Suprapubic skin (tissue), 4 donors: ENCODE data around the gene TAS1R1. TPM values are rescaled to one million over a fixed set of nuclear protein-coding genes. Genes with fewer than 3 reads are reported as not detected.

ENCODE experiments used
- DNase-seq, 2 donors: peaks; one replicate each; pipeline ENCODE4 v3.0.0-alpha.2; 2019; ENCODE audit warnings: low spot score in 2 of 2
- H3K27ac ChIP-seq: fragments of 200-600 bp; sonication (generic); one replicate; pipeline ENCODE4 v1.5.1; 2019
- H3K27me3 ChIP-seq: fragments of 200-600 bp; sonication (generic); one replicate; pipeline ENCODE4 v1.5.1; 2019
- H3K36me3 ChIP-seq: fragments of 200-600 bp; sonication (generic); one replicate; pipeline ENCODE4 v1.5.1; 2019
- H3K4me1 ChIP-seq: fragments of 200-600 bp; sonication (generic); one replicate; pipeline ENCODE4 v1.5.1; 2019
- H3K4me3 ChIP-seq: fragments of 200-600 bp; sonication (generic); one replicate; pipeline ENCODE4 v1.5.1; 2019; ENCODE audit warnings: mild to moderate bottlenecking
- H3K9me3 ChIP-seq: fragments of 200-600 bp; sonication (generic); one replicate; pipeline ENCODE4 v1.5.1; 2019
- EP300 ChIP-seq: sonication (generic); formaldehyde crosslinking; IDR thresholded peaks from one replicate; pipeline ENCODE4 v1.6.1; 2017; ENCODE audit warnings: antibody characterized with exemption
- POLR2A ChIP-seq, 2 donors: fragments of 450-650 bp; IDR thresholded peaks; one replicate each; pipeline ENCODE4 v1.6.1; 2017; ENCODE audit warnings: antibody characterized with exemption in 2 of 2, mild to moderate bottlenecking in 2 of 2, moderate library complexity in 2 of 2
- POLR2AphosphoS5 ChIP-seq, 3 donors: sonication (generic); formaldehyde crosslinking; IDR thresholded peaks; one replicate each; pipeline ENCODE4 v1.6.1; 2017; ENCODE audit warnings: antibody characterized with exemption in 3 of 3
- WGBS: methylation state at CpG from one replicate; pipeline ENCODE4 v1.1.5; 2018; 5-methylcytosine and 5-hydroxymethylcytosine counted together
- total RNA-seq, 4 donors: library from RNA; depleted of rRNA; stranded (reverse); fragments of >200 nt; gene quantifications; one replicate each; pipeline ENCODE4 v1.1.0, GENCODE V29; 2016
- TF ChIP-seq, protein P1 (sequence below), 2 donors: fragments of 200-600 bp in 1 of 2; fragments of 450-650 bp in 1 of 2; sonication (generic) in 1 of 2; IDR thresholded peaks; one replicate each; pipeline ENCODE4 v1.5.1; 2016 to 2019; ENCODE audit warnings: antibody characterized with exemption in 2 of 2, mild to moderate bottlenecking in 1 of 2, moderate library complexity in 1 of 2

TAS1R1 gene
- total RNA-seq, 4 donors from 2014 or later, result 0.40 to 0.45 TPM; not detected in 2

DNA sequence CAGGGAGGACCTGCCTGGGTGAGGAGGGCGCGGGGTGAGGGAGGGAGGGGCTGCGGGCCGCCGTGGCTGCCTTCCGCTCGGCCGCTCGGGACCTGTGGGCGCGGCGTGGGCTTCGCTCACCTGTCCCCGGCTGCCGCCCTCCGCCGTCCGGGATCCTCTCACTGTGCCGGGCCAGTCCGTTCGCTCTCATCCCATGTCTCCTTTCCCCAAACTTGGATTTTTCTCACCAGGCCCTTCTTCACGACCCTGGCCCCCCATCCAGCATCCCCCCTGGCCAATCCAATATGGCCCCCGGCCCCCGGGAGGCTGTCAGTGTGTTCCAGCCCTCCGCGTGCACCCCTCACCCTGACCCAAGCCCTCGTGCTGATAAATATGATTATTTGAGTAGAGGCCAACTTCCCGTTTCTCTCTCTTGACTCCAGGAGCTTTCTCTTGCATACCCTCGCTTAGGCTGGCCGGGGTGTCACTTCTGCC lies 25.0 kb downstream of the TAS1R1 start:
- H3K4me1 ChIP-seq, result peaks cover 42% of the 10 kb centered on the region
- no peak for DNase-seq
- H3K9me3 ChIP-seq, result no peaks in the 10 kb centered on the region
- TF ChIP-seq, protein P1, sequence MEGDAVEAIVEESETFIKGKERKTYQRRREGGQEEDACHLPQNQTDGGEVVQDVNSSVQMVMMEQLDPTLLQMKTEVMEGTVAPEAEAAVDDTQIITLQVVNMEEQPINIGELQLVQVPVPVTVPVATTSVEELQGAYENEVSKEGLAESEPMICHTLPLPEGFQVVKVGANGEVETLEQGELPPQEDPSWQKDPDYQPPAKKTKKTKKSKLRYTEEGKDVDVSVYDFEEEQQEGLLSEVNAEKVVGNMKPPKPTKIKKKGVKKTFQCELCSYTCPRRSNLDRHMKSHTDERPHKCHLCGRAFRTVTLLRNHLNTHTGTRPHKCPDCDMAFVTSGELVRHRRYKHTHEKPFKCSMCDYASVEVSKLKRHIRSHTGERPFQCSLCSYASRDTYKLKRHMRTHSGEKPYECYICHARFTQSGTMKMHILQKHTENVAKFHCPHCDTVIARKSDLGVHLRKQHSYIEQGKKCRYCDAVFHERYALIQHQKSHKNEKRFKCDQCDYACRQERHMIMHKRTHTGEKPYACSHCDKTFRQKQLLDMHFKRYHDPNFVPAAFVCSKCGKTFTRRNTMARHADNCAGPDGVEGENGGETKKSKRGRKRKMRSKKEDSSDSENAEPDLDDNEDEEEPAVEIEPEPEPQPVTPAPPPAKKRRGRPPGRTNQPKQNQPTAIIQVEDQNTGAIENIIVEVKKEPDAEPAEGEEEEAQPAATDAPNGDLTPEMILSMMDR (IDR thresholded peaks at IDR 0.05), result no peak
- no peak for TF ChIP-seq POLR2AphosphoS5 (IDR thresholded peaks at IDR 0.05)
- TF ChIP-seq EP300, result no peak
- TF ChIP-seq POLR2A (IDR thresholded peaks at IDR 0.05), result no peak
- peak overlapping the region; percentile 82 for H3K4me3 ChIP-seq
- H3K36me3 ChIP-seq, result no peaks in the 10 kb centered on the region
- H3K27ac ChIP-seq, result peak overlapping the region; percentile 92
- under 1% methylated on average over 23 of the region's 30 CpGs for WGBS
- no peaks in the 10 kb centered on the region for H3K27me3 ChIP-seq

- 34% methylated on average over 7 of the region's 19 CpGs for WGBS
- TF ChIP-seq POLR2A (IDR thresholded peaks at IDR 0.05) (no peak), POLR2AphosphoS5 (IDR thresholded peaks at IDR 0.05) (no peak)
- TF ChIP-seq, protein P1 (IDR thresholded peaks at IDR 0.05), result peak in 1 of 2 donors; percentile 10
Measured at GRCh38 chr1:6580593-6581409, 25.7 kb downstream of the TAS1R1 start.

GRCh38 chr1:6581561-6582305 lies 26.6 kb downstream of the TAS1R1 start:
- Histone ChIP-seq H3K9me3 (no peaks in the 10 kb centered on the region), H3K27me3 (no peaks in the 10 kb centered on the region), H3K4me3 (no peak overlapping the region), H3K27ac (no peak overlapping the region), H3K4me1 (peaks cover 53% of the 10 kb centered on the region), H3K36me3 (no peaks in the 10 kb centered on the region)
- DNase-seq, result no peak
- 71% methylated on average over 10 of the region's 10 CpGs for WGBS
- TF ChIP-seq, protein P1 (IDR thresholded peaks at IDR 0.05), result no peak
- no peak for TF ChIP-seq POLR2AphosphoS5 (IDR thresholded peaks at IDR 0.05)
- no peak for TF ChIP-seq POLR2A (IDR thresholded peaks at IDR 0.05)
- no peak for TF ChIP-seq EP300

More at GRCh38 chr1:6580593-6581409, 25.7 kb downstream of the TAS1R1 start:
- H3K27ac ChIP-seq, result peak overlapping the region; percentile 92
- no peaks in the 10 kb centered on the region for H3K27me3 ChIP-seq
- peak overlapping the region; percentile 82 for H3K4me3 ChIP-seq
- H3K9me3 ChIP-seq, result no peaks in the 10 kb centered on the region
- H3K4me1 ChIP-seq, result peaks cover 48% of the 10 kb centered on the region
- no peaks in the 10 kb centered on the region for H3K36me3 ChIP-seq
- no peak for DNase-seq

DNA sequence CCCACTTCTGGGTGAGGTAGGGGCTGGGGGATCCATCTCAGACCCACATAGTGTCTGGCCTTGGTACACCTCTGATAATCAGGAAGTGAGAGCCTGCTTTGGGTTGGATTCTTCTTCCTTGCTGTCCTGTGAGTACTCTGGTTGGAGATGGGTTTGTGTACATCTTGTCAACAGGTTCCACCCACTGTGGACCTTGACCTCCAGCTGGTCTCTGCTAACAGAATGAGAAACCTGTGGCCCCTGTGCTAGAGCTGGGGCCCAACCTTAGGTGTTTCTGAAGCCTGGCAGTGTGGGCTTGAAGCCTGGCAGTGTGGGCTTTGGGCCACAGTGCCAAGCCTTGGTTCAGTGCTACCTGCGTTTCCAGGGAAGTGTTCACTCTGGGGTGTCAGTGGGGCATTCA lies 27.3 kb downstream of the TAS1R1 start:
- Histone ChIP-seq H3K4me1 (peaks cover 60% of the 10 kb centered on the region), H3K27me3 (no peaks in the 10 kb centered on the region), H3K9me3 (no peaks in the 10 kb centered on the region), H3K4me3 (no peak overlapping the region), H3K27ac (no peak overlapping the region), H3K36me3 (no peaks in the 10 kb centered on the region)
- 85% methylated on average over 1 of the region's 1 CpG for WGBS
- DNase-seq, result no peak
- TF ChIP-seq EP300 (no peak), POLR2A (IDR thresholded peaks at IDR 0.05) (no peak), POLR2AphosphoS5 (IDR thresholded peaks at IDR 0.05) (no peak)
- TF ChIP-seq, protein P1 (IDR thresholded peaks at IDR 0.05), result no peak
